ENCODE measurements around the gene PAXX. TPM values are rescaled to one million over a fixed set of nuclear protein-coding genes. Genes with fewer than 3 reads are reported as not detected.

The PAXX gene
- total RNA-seq, 1 donor from 2014 or later = 51.4 TPM

Other genes with a start within 250 kb of the PAXX start
- not detected in 2 replicates for gene LCN10, start 249.5 kb upstream of the PAXX start, total RNA-seq
- gene LCN6, start 243.9 kb upstream of the PAXX start, total RNA-seq = not detected in 2 replicates
- gene LCN8, start 234.2 kb upstream of the PAXX start, total RNA-seq = not detected in 2 replicates
- gene LCN15, start 227.9 kb upstream of the PAXX start, total RNA-seq = not detected in 2 replicates
- gene TMEM141, start 201.1 kb upstream of the PAXX start, total RNA-seq = 29.2 and 36.0 TPM in 2 replicates
- 0.89 and 0.94 TPM in 2 replicates for gene CCDC183, start 196.1 kb upstream of the PAXX start, total RNA-seq
- 82.2 and 84.7 TPM in 2 replicates for gene RABL6, start 184.5 kb upstream of the PAXX start, total RNA-seq
- 4.4 and 4.5 TPM in 2 replicates for gene AJM1, start 149.9 kb upstream of the PAXX start, total RNA-seq
- 131 and 142 TPM in 2 replicates for gene PHPT1, start 143.0 kb upstream of the PAXX start, total RNA-seq
- 7.4 and 9.4 TPM in 2 replicates for gene MAMDC4, start 140.1 kb upstream of the PAXX start, total RNA-seq
- 338 and 342 TPM in 2 replicates for gene EDF1, start 126.1 kb upstream of the PAXX start, total RNA-seq
- gene TRAF2, start 105.9 kb upstream of the PAXX start, total RNA-seq = 12.2 and 14.4 TPM in 2 replicates
- 84.4 and 93.0 TPM in 2 replicates for gene FBXW5, start 47.7 kb upstream of the PAXX start, total RNA-seq
- gene C8G, start 47.2 kb upstream of the PAXX start, total RNA-seq = 1.3 and 1.7 TPM in 2 replicates
- 0.57 and 1.4 TPM in 2 replicates for gene LCN12, start 40.1 kb upstream of the PAXX start, total RNA-seq
- gene PTGDS, start 14.9 kb upstream of the PAXX start, total RNA-seq = 123 and 129 TPM in 2 replicates
- 3.0 and 3.4 TPM in 2 replicates for gene LCNL1, start 9.4 kb upstream of the PAXX start, total RNA-seq
- 0.52 TPM in 1 of 2 replicates, not detected in the other for gene CLIC3, start 4.1 kb downstream of the PAXX start, total RNA-seq
- 47.6 and 55.1 TPM in 2 replicates for gene ABCA2, start 35.8 kb downstream of the PAXX start, total RNA-seq
- gene FUT7, start 39.7 kb downstream of the PAXX start, total RNA-seq = 0.13 TPM in 1 of 2 replicates, not detected in the other
- 84.4 and 91.0 TPM in 2 replicates for gene NPDC1, start 53.8 kb downstream of the PAXX start, total RNA-seq
- 0.46 TPM in 1 of 2 replicates, not detected in the other for gene ENTPD2, start 61.6 kb downstream of the PAXX start, total RNA-seq
- gene SAPCD2, start 78.1 kb downstream of the PAXX start, total RNA-seq = 3.1 and 3.4 TPM in 2 replicates
- 34.2 and 38.3 TPM in 2 replicates for gene UAP1L1, start 85.1 kb downstream of the PAXX start, total RNA-seq
- 109 and 120 TPM in 2 replicates for gene MAN1B1, start 94.6 kb downstream of the PAXX start, total RNA-seq
- gene DPP7, start 122.3 kb downstream of the PAXX start, total RNA-seq = 118 TPM in 2 replicates
- not detected in 2 replicates for gene GRIN1, start 146.7 kb downstream of the PAXX start, total RNA-seq
- not detected in 2 replicates for gene LRRC26, start 177.6 kb downstream of the PAXX start, total RNA-seq
- gene TMEM210, start 179.6 kb downstream of the PAXX start, total RNA-seq = not detected in 2 replicates
- gene ANAPC2, start 196.1 kb downstream of the PAXX start, total RNA-seq = 59.3 and 61.0 TPM in 2 replicates
- gene SSNA1, start 196.3 kb downstream of the PAXX start, total RNA-seq = 57.4 and 58.1 TPM in 2 replicates
- gene TPRN, start 208.3 kb downstream of the PAXX start, total RNA-seq = 19.8 and 21.7 TPM in 2 replicates
- 40.5 and 41.2 TPM in 2 replicates for gene TMEM203, start 213.2 kb downstream of the PAXX start, total RNA-seq
- gene NDOR1, start 213.3 kb downstream of the PAXX start, total RNA-seq = 15.5 and 20.5 TPM in 2 replicates
- 7.2 and 8.0 TPM in 2 replicates for gene RNF208, start 229.8 kb downstream of the PAXX start, total RNA-seq
- 1.5 and 1.7 TPM in 2 replicates for gene CYSRT1, start 232.8 kb downstream of the PAXX start, total RNA-seq
- gene RNF224, start 235.1 kb downstream of the PAXX start, total RNA-seq = not detected in 2 replicates
- gene SLC34A3, start 238.5 kb downstream of the PAXX start, total RNA-seq = not detected in 2 replicates
- gene TUBB4B, start 248.9 kb downstream of the PAXX start, total RNA-seq = 132 and 136 TPM in 2 replicates